Lower leg skin (tissue), 3 donors: ENCODE measurements around the gene MAPK4.

Experiments
- CTCF ChIP-seq, 3 donors: fragments of 450-650 bp; IDR thresholded peaks; one replicate each; pipeline ENCODE4 v1.5.1; 2016; ENCODE audit warnings: antibody characterized with exemption in 3 of 3, mild to moderate bottlenecking in 3 of 3, moderate library complexity in 2 of 3
- POLR2A ChIP-seq, 2 donors: fragments of 450-650 bp; IDR thresholded peaks; one replicate each; pipeline ENCODE4 v1.6.1; 2016 to 2017; ENCODE audit warnings: antibody characterized with exemption in 2 of 2, mild to moderate bottlenecking in 1 of 2, moderate library complexity in 1 of 2

DNA sequence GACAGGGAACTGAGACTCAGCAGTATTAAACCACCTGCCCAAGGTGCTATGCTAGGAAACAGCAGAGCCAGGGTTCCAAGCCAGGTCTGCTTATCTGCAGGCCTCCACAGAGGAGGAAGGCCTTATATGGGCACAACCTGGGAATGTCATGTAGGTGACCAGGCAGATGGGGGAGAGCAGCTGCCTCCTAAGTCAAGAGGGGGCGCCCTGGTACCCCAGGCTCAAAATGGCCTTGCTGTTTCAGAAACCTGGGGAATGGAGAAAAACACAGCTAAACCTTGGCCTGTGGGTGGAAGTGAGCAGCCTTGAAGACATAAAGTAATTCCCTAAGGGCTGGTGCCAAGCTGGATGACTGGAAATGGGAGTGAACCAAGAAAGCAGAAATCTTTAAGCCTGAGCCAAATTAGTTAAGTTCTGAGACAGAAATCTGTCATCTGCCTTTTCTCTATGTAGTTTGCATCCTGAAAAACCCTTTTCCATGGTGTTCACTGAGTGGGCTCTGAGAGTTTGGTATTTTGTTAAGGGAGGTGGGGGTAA lies 79.1 kb downstream of the MAPK4 start:
- TF ChIP-seq POLR2A (IDR thresholded peaks at IDR 0.05) (no peak), CTCF (IDR thresholded peaks at IDR 0.05) (no peak)
